PC-9 (cell line): ENCODE results near the gene NMNAT3. TPM values are rescaled to one million over a fixed set of nuclear protein-coding genes. Genes with fewer than 3 reads are reported as not detected.

Experiments
- BruUV-seq: library from RNA; stranded (reverse); fragments of 400-500 nt; replicated peaks from 2 replicates; lab custom pipeline; 2021; lab: Mats Ljungman, UMichigan
- CTCF ChIA-PET: fragments of 300-600 bp; sonication (Branson Sonifier 250); formaldehyde crosslinking; loops from one replicate; lab custom pipeline; 2022; ENCODE audit warnings: antibody characterized with exemption; lab: Charles Lee
- POLR2A ChIA-PET: fragments of 300-600 bp; sonication (Branson Sonifier 250); formaldehyde crosslinking; loops from one replicate; lab custom pipeline; 2022; ENCODE audit warnings: antibody characterized with exemption; ENCODE audit not compliant: unreplicated experiment; lab: Charles Lee
- DNase-seq, 2 experiments: peaks; one replicate each; pipeline versions ENCODE4 v3.0.0 to v3.0.0-alpha.2; 2015 to 2022; ENCODE audit warnings: mixed read lengths in 1 of 2
- H2AFZ ChIP-seq: fragments of 200-600 bp; sonication (generic); 2 replicates; pipeline ENCODE4 v1.8.1; 2017; ENCODE audit warnings: antibody characterized with exemption
- H3F3A ChIP-seq: fragments of 200-600 bp; sonication (generic); 2 replicates; pipeline ENCODE4 v1.8.1; 2017; ENCODE audit warnings: antibody characterized with exemption, mild to moderate bottlenecking, low read depth; ENCODE audit not compliant: insufficient read depth
- H3K27ac ChIP-seq: fragments of 200-600 bp; sonication (generic); 2 replicates; pipeline ENCODE4 v1.6.1; 2016; ENCODE audit warnings: mixed run types
- H3K27me3 ChIP-seq: fragments of 200-600 bp; sonication (generic); 2 replicates; pipeline ENCODE4 v1.6.1; 2016; ENCODE audit warnings: low read depth, mixed run types; ENCODE audit not compliant: insufficient read depth
- H3K36me3 ChIP-seq: fragments of 200-600 bp; sonication (generic); 2 replicates; pipeline ENCODE4 v1.6.1; 2016; ENCODE audit warnings: low read depth, mixed run types
- H3K4me1 ChIP-seq: fragments of 200-600 bp; sonication (generic); replicated peaks from 2 replicates; pipeline ENCODE4 v1.6.1; 2016; ENCODE audit warnings: mixed run types; ENCODE audit not compliant: insufficient read depth
- H3K4me2 ChIP-seq: fragments of 200-600 bp; sonication (generic); 2 replicates; pipeline ENCODE4 v1.6.1; 2017; ENCODE audit warnings: mixed run types
- H3K4me3 ChIP-seq: fragments of 200-600 bp; sonication (generic); 2 replicates; pipeline ENCODE4 v1.6.1; 2016; ENCODE audit warnings: mixed run types
- H3K79me2 ChIP-seq: fragments of 200-600 bp; sonication (generic); 2 replicates; pipeline ENCODE4 v1.6.1; 2017; ENCODE audit warnings: low read depth, mixed run types
- H3K9me2 ChIP-seq: fragments of 200-600 bp; sonication (generic); 2 replicates; pipeline ENCODE4 v1.8.1; 2017; ENCODE audit warnings: mild to moderate bottlenecking; ENCODE audit not compliant: insufficient read depth
- H3K9me3 ChIP-seq: fragments of 200-600 bp; sonication (generic); 2 replicates; pipeline ENCODE4 v1.8.1; 2016; ENCODE audit warnings: low read depth; ENCODE audit not compliant: insufficient read depth
- H4K20me1 ChIP-seq: fragments of 200-600 bp; sonication (generic); 2 replicates; pipeline ENCODE4 v1.8.1; 2017; ENCODE audit not compliant: insufficient read depth
- CTCF ChIP-seq: fragments of 200-600 bp; sonication (generic); conservative IDR thresholded peaks from 2 replicates; pipeline ENCODE4 v1.6.1; 2017; ENCODE audit warnings: mixed run types, antibody characterized with exemption, mild to moderate bottlenecking, moderate library complexity
- EZH2 ChIP-seq: fragments of 200-600 bp; sonication (generic); IDR thresholded peaks from 2 replicates; pipeline ENCODE4 v1.8.0; 2017; ENCODE audit warnings: antibody characterized with exemption, low read depth
- intact Hi-C: fragments of 100-400 bp; cut with micrococcal nuclease; formaldehyde crosslinking; loops from one replicate; pipeline ENCODE4 v1.10.0; 2022; ENCODE audit not compliant: unreplicated experiment
- total RNA-seq: library from RNA; stranded (reverse); gene quantifications from 2 replicates; pipeline ENCODE4 v1.2.3, GENCODE V29; 2021

The NMNAT3 gene
- total RNA-seq, 1 experiment from 2014 or later, result 1.6 TPM

- CTCF ChIA-PET, result no interaction called here
- Histone ChIP-seq H3K27me3 (no peaks in the 10 kb centered on the region), H3K4me1 (no peaks in the 10 kb centered on the region), H3K79me2 (no peaks in the 10 kb centered on the region), H3F3A (no peaks in the 10 kb centered on the region), H3K9me2 (no peaks in the 10 kb centered on the region), H3K36me3 (no peaks in the 10 kb centered on the region), H3K9me3 (no peaks in the 10 kb centered on the region), H2AFZ (no peak overlapping the region), H3K27ac (no peak overlapping the region), H3K4me2 (no peak overlapping the region), H4K20me1 (no peaks in the 10 kb centered on the region), H3K4me3 (no peak overlapping the region)
- TF ChIP-seq CTCF (no peak), EZH2 (no peak)
- no TSS peak for BruUV-seq
- DNase-seq, result no peak
- intact Hi-C loops, result no loop called here
- POLR2A ChIA-PET, result interaction anchor here (0.5 kb wide), 1 partner anchor 10 kb away, joined by 8 read pairs; no protein-coding TSS in a partner anchor
These were observed 154.1 kb downstream of the NMNAT3 start for GRCh38 chr3:139523718-139524117.

GRCh38 chr3:139523166-139523565 lies 154.6 kb downstream of the NMNAT3 start:
- no peak for DNase-seq
- ChIA-PET CTCF (no interaction called here), POLR2A (interaction anchor here (0.5 kb wide), 1 partner anchor 10 kb away, joined by 8 read pairs; no protein-coding TSS in a partner anchor)
- TF ChIP-seq EZH2 (no peak), CTCF (no peak)
- no peaks in the 10 kb centered on the region for H3K79me2 ChIP-seq
- H3K27ac ChIP-seq, result no peak overlapping the region
- no peak overlapping the region for H3K4me3 ChIP-seq
- intact Hi-C loops, result no loop called here
- BruUV-seq, result no TSS peak
- no peaks in the 10 kb centered on the region for H3F3A ChIP-seq
- H3K9me3 ChIP-seq, result no peaks in the 10 kb centered on the region
- H3K9me2 ChIP-seq, result no peaks in the 10 kb centered on the region
- no peak overlapping the region for H2AFZ ChIP-seq
- no peaks in the 10 kb centered on the region for H3K4me1 ChIP-seq
- H4K20me1 ChIP-seq, result no peaks in the 10 kb centered on the region
- no peaks in the 10 kb centered on the region for H3K27me3 ChIP-seq
- H3K36me3 ChIP-seq, result no peaks in the 10 kb centered on the region
- no peak overlapping the region for H3K4me2 ChIP-seq

- no peak for DNase-seq
- Histone ChIP-seq H3K4me1 (no peaks in the 10 kb centered on the region), H2AFZ (no peak overlapping the region), H3K27me3 (no peaks in the 10 kb centered on the region), H3K4me2 (no peak overlapping the region), H3K4me3 (no peak overlapping the region), H3K9me3 (no peaks in the 10 kb centered on the region), H3F3A (no peaks in the 10 kb centered on the region), H3K36me3 (no peaks in the 10 kb centered on the region), H3K27ac (no peak overlapping the region), H3K79me2 (no peaks in the 10 kb centered on the region), H3K9me2 (no peaks in the 10 kb centered on the region), H4K20me1 (no peaks in the 10 kb centered on the region)
- ChIA-PET POLR2A (no interaction called here), CTCF (no interaction called here)
- no TSS peak for BruUV-seq
- no peak for TF ChIP-seq EZH2
- no peak; the same call in 1 of the 2 replicates for TF ChIP-seq CTCF
- intact Hi-C loops, result no loop called here
These were observed 155.4 kb downstream of the NMNAT3 start for GRCh38 chr3:139522421-139522820.
